ENCODE results near the gene BTRC. TPM values are rescaled to one million over a fixed set of nuclear protein-coding genes. Genes with fewer than 3 reads are reported as not detected.

The BTRC gene
- total RNA-seq, 2 donors from 2014 or later: 16.0 to 25.4 TPM

DNA sequence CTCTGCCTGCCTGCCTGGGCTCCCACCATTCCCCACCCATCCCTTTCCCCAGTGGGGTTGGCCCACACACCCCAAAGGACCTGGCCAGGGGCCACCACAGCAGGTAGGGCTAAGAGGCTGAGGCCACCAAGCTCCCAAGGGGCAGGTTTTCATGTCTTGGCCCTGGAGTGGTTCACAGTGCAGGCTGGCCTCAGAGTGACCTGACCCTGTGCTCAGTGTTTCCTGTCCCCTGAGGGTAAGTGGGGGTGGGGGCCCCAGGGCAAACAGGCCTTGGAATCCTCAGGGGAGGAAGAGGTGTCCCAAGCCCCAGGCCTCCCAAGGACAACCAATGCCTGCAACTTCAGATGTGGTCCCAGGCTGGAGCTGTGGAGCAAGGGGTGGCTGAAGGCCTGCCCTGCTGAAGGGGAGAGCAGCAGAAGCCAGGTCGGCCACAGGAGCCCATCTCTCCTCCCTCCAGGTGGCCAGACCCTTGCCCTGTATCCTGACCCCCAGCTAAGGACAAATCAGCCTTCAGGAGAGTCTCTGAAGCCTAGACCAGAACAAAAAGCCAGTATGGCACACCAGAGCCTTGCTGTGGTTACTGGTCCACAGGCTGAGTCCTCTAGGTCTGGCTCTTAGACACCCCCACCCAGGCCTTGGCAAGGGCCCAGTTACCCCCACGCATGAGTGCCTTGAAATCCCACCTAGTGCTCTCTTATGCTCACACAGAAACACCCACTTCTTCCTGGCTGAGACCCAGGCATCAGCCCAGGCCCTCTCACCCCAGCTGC, 206.5 kb downstream of the BTRC start:
- 51% methylated on average over 2 of the region's 2 CpGs for WGBS
- no peak for DNase-seq (ENCODE audit: low spot score)
- Histone ChIP-seq H3K4me1 (replicated peaks) (no peaks in the 10 kb centered on the region), H3K4me3 (no peak overlapping the region), H3K9me3 (no peaks in the 10 kb centered on the region), H3K27ac (no peak overlapping the region), H3K27me3 (replicated peaks; ENCODE audit: insufficient read depth) (peaks cover 5% of the 10 kb centered on the region), H3K36me3 (no peaks in the 10 kb centered on the region)
- intact Hi-C loops (cut with DNase I): loop anchor here (10.0 kb wide), 2 partner anchors 96 to 266 kb away; no protein-coding TSS in a partner anchor
- TF ChIP-seq CTCF (IDR thresholded peaks at IDR 0.05) (no peak), POLR2AphosphoS5 (IDR thresholded peaks at IDR 0.05) (no peak), POLR2A (IDR thresholded peaks at IDR 0.05) (no peak)

- 67% methylated on average over 14 of the region's 15 CpGs for WGBS
- intact Hi-C loops (cut with DNase I): loop anchor here (10.0 kb wide), 2 partner anchors 96 to 266 kb away; no protein-coding TSS in a partner anchor
- no peaks in the 10 kb centered on the region for H3K4me1 ChIP-seq (replicated peaks)
- no peaks in the 10 kb centered on the region for H3K36me3 ChIP-seq
- H3K27ac ChIP-seq: no peak overlapping the region
- no peak for TF ChIP-seq CTCF (IDR thresholded peaks at IDR 0.05)
- no peak for TF ChIP-seq POLR2AphosphoS5 (IDR thresholded peaks at IDR 0.05)
- TF ChIP-seq POLR2A (IDR thresholded peaks at IDR 0.05): no peak
- H3K4me3 ChIP-seq: no peak overlapping the region
- H3K27me3 ChIP-seq (replicated peaks; ENCODE audit: insufficient read depth): peaks cover 5% of the 10 kb centered on the region
- no peak for DNase-seq (ENCODE audit: low spot score)
- H3K9me3 ChIP-seq: no peaks in the 10 kb centered on the region
Measured at GRCh38 chr10:101561068-101561915, 207.3 kb downstream of the BTRC start.

GRCh38 chr10:101562231-101562630, 208.3 kb downstream of the BTRC start:
- no peak for DNase-seq (ENCODE audit: low spot score)
- no peak for TF ChIP-seq CTCF (IDR thresholded peaks at IDR 0.05)

GRCh38 chr10:101563007-101563406, 209.0 kb downstream of the BTRC start:
- Histone ChIP-seq H3K27me3 (replicated peaks; ENCODE audit: insufficient read depth) (peaks cover 10% of the 10 kb centered on the region), H3K9me3 (no peaks in the 10 kb centered on the region), H3K4me1 (replicated peaks) (no peaks in the 10 kb centered on the region), H3K4me3 (no peak overlapping the region), H3K27ac (no peak overlapping the region), H3K36me3 (no peaks in the 10 kb centered on the region)
- no peak for DNase-seq (ENCODE audit: low spot score)
- 70% methylated on average over 3 of the region's 3 CpGs for WGBS
- intact Hi-C loops (cut with DNase I): loop anchor here (10.0 kb wide), 2 partner anchors 98 to 268 kb away; no protein-coding TSS in a partner anchor
- TF ChIP-seq POLR2AphosphoS5 (IDR thresholded peaks at IDR 0.05) (no peak), CTCF (IDR thresholded peaks at IDR 0.05) (no peak), POLR2A (IDR thresholded peaks at IDR 0.05) (no peak)

More at GRCh38 chr10:101562231-101562630, 208.3 kb downstream of the BTRC start:
- Histone ChIP-seq H3K27ac (no peak overlapping the region), H3K9me3 (no peaks in the 10 kb centered on the region), H3K4me1 (replicated peaks) (no peaks in the 10 kb centered on the region), H3K4me3 (no peak overlapping the region), H3K27me3 (replicated peaks; ENCODE audit: insufficient read depth) (peaks cover 10% of the 10 kb centered on the region), H3K36me3 (no peaks in the 10 kb centered on the region)
- 96% methylated on average over 5 of the region's 5 CpGs for WGBS
- intact Hi-C loops (cut with DNase I): loop anchor here (10.0 kb wide), 2 partner anchors 97 to 267 kb away; no protein-coding TSS in a partner anchor

Measured in prostate gland (tissue), 2 donors.